Loucy (cell line): ENCODE data around the gene TRAPPC2L.

Experiments used
- EZH2phosphoT487 ChIP-seq: fragments of 200-600 bp; IDR thresholded peaks from 2 replicates; pipeline ENCODE4 v1.6.1; 2018; ENCODE audit warnings: antibody characterized with exemption, mild to moderate bottlenecking, moderate library complexity, borderline replicate concordance
- TF ChIP-seq, protein P1 (sequence below): fragments of 200-600 bp; sonication (generic); conservative IDR thresholded peaks from 2 replicates; pipeline ENCODE4 v1.5.1; 2014; ENCODE audit warnings: mild to moderate bottlenecking, antibody characterized with exemption, low read length

DNA sequence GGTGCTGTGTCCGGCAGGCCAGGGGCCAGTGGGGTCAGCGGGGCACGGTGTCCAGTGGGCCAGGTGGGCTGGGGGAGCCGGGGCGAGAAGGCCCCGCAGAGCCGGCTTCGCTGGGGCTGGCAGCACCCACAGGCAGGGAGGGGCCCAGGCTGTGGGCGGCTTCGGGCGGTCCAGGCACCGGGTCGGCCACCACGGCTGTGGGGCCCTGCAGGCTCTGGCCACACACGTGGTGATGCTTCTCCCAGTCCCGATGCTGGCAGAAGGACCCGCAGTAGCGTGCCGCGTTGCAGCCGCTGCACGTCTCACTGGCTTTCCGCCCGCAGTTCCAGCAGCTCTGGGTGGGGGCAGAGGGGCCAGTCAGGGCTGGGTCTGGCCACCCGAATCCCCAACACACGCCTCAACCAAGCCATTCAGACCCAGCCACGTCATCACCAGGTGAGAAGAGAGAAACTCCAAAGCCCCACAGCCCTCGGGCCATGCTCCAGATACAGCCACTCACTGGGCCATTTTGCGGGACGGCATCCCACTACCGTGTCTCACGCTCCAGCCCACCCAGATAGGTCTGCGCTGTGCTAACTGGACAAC lies 20.1 kb downstream of the TRAPPC2L start:
- TF ChIP-seq, protein P1, sequence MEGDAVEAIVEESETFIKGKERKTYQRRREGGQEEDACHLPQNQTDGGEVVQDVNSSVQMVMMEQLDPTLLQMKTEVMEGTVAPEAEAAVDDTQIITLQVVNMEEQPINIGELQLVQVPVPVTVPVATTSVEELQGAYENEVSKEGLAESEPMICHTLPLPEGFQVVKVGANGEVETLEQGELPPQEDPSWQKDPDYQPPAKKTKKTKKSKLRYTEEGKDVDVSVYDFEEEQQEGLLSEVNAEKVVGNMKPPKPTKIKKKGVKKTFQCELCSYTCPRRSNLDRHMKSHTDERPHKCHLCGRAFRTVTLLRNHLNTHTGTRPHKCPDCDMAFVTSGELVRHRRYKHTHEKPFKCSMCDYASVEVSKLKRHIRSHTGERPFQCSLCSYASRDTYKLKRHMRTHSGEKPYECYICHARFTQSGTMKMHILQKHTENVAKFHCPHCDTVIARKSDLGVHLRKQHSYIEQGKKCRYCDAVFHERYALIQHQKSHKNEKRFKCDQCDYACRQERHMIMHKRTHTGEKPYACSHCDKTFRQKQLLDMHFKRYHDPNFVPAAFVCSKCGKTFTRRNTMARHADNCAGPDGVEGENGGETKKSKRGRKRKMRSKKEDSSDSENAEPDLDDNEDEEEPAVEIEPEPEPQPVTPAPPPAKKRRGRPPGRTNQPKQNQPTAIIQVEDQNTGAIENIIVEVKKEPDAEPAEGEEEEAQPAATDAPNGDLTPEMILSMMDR = no peak
- TF ChIP-seq EZH2phosphoT487 = no peak
